ENCODE data around the gene TNRC6B.

DNA sequence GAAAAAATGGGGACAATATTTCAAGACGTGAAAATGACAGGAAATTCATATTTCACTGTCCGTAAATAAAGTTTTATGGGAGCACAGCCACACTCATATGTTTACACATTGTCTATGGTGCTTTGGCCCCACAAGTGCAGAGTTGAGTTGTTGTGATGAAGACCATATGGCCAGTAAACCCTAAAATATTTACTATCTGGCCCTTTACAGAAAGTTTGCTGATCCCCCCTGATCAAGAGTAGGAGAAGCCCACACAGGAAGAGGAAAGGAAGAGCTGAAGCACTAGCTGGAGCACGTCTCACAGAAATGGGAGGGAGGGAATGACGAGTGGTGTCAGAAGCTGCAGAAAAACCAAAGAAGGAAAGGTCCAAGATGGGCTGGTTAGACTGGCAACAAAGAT lies 78.8 kb downstream of the TNRC6B start:
- TF ChIP-seq, protein P1, sequence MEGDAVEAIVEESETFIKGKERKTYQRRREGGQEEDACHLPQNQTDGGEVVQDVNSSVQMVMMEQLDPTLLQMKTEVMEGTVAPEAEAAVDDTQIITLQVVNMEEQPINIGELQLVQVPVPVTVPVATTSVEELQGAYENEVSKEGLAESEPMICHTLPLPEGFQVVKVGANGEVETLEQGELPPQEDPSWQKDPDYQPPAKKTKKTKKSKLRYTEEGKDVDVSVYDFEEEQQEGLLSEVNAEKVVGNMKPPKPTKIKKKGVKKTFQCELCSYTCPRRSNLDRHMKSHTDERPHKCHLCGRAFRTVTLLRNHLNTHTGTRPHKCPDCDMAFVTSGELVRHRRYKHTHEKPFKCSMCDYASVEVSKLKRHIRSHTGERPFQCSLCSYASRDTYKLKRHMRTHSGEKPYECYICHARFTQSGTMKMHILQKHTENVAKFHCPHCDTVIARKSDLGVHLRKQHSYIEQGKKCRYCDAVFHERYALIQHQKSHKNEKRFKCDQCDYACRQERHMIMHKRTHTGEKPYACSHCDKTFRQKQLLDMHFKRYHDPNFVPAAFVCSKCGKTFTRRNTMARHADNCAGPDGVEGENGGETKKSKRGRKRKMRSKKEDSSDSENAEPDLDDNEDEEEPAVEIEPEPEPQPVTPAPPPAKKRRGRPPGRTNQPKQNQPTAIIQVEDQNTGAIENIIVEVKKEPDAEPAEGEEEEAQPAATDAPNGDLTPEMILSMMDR (conservative IDR thresholded peaks at IDR 0.05) = no peak
- no peak for TF ChIP-seq EZH2 (IDR thresholded peaks at IDR 0.05; ENCODE audit: low read depth)

All from PC-9 (cell line).